HCT116 (cell line): ENCODE results near the gene CARD9. TPM values are rescaled to one million over a fixed set of nuclear protein-coding genes. Genes with fewer than 3 reads are reported as not detected.

Experiments used
- ATAC-seq: fragments of 200-7000 bp; cut with Tn5 transposase; 2 replicates; pipeline ENCODE4 v1.9.1; 2020; ENCODE audit warnings: mild to moderate bottlenecking, moderate library complexity
- BruUV-seq: library from RNA; stranded (reverse); fragments of 400-500 nt; replicated peaks from 2 replicates; lab custom pipeline; 2021; lab: Mats Ljungman, UMichigan
- CTCF ChIA-PET: fragments of 300-600 bp; sonication (Branson Sonifier 250); formaldehyde crosslinking; loops from one replicate; lab custom pipeline; 2021; ENCODE audit warnings: antibody characterized with exemption; lab: Charles Lee
- POLR2A ChIA-PET: fragments of 300-600, 350-600 bp; sonication (Branson Sonifier 250); formaldehyde crosslinking; loops from one replicate; lab custom pipeline; 2021; ENCODE audit warnings: antibody characterized with exemption; lab: Charles Lee
- RAD21 ChIA-PET, 2 experiments: fragments of 300-600 bp; sonication (Branson Sonifier 250); formaldehyde crosslinking; loops; one replicate each; lab custom pipeline; 2023; ENCODE audit warnings: low total read pairs in 2 of 2; ENCODE audit not compliant: uncharacterized antibody in 2 of 2, unreplicated experiment in 2 of 2, low non-redundant PET in 1 of 2; lab: Charles Lee
- DNase-seq: peaks from one replicate; pipeline ENCODE4 v3.0.0-alpha.2; 2010; ENCODE audit warnings: low read depth, low spot score
- H2AFZ ChIP-seq: fragments of 200-600 bp; shearing (Covaris generic), sonication (generic); 2 replicates; pipeline ENCODE4 v1.6.1; 2017; ENCODE audit warnings: low read depth, mixed run types, mixed read lengths, antibody characterized with exemption, low read length; ENCODE audit not compliant: poor library complexity, severe bottlenecking
- H3K27ac ChIP-seq: 2 replicates; pipeline ENCODE4 v1.5.1; 2012; ENCODE audit warnings: low read depth, low read length
- H3K27me3 ChIP-seq: fragments of 200-600 bp; sonication (generic); 2 replicates; pipeline ENCODE4 v1.6.1; 2016; ENCODE audit warnings: mixed run types, low read length, mixed read lengths; ENCODE audit not compliant: insufficient read depth
- H3K36me3 ChIP-seq, 2 experiments: fragments of 200-500 bp in 1 of 2; fragments of 200-600 bp in 1 of 2; sonication (Bioruptor generic) in 1 of 2; sonication (generic) in 1 of 2; 2 replicates each; pipeline versions ENCODE4 v1.5.1 to v1.6.1; 2014 to 2016; ENCODE audit warnings: low read length in 2 of 2, inconsistent platforms in 1 of 2, mixed read lengths in 1 of 2, mixed run types in 1 of 2; ENCODE audit not compliant: insufficient read depth in 2 of 2, control insufficient read depth in 1 of 2
- H3K4me1 ChIP-seq, 2 experiments: fragments of 200-600 bp in 1 of 2; sonication (generic) in 1 of 2; 2 replicates each; pipeline versions ENCODE4 v1.5.1 to v1.6.1; 2012 to 2017; ENCODE audit warnings: low read length in 2 of 2, inconsistent platforms in 1 of 2, mild to moderate bottlenecking in 1 of 2, mixed read lengths in 1 of 2, mixed run types in 1 of 2, moderate library complexity in 1 of 2; ENCODE audit not compliant: insufficient read depth in 2 of 2, control insufficient read depth in 1 of 2
- H3K4me2 ChIP-seq: fragments of 200-600 bp; sonication (generic); 2 replicates; pipeline ENCODE4 v1.6.1; 2017; ENCODE audit warnings: mixed run types, low read length, mixed read lengths
- H3K4me3 ChIP-seq, 2 experiments: fragments of 200-600 bp in 1 of 2; sonication (generic) in 1 of 2; replicated peaks in 1 of 2; 2 replicates each; pipeline ENCODE4 v1.5.1; 2011 to 2016; ENCODE audit warnings: low read length in 2 of 2, control low read depth in 1 of 2, low read depth in 1 of 2, mild to moderate bottlenecking in 1 of 2, mixed read lengths in 1 of 2, mixed run types in 1 of 2
- H3K79me2 ChIP-seq: fragments of 200-600 bp; sonication (generic); 2 replicates; pipeline ENCODE4 v1.6.1; 2017; ENCODE audit warnings: mild to moderate bottlenecking, mixed run types, low read length, moderate library complexity, mixed read lengths; ENCODE audit not compliant: insufficient read depth
- H3K9ac ChIP-seq: fragments of 200-600 bp; sonication (generic); 2 replicates; pipeline ENCODE4 v1.6.1; 2016; ENCODE audit warnings: low read length, mixed read lengths
- H3K9me2 ChIP-seq: fragments of 200-600 bp; sonication (generic), shearing (Covaris generic); 2 replicates; pipeline ENCODE4 v1.6.1; 2017; ENCODE audit warnings: mixed run types, mild to moderate bottlenecking, moderate library complexity; ENCODE audit not compliant: insufficient read depth
- H3K9me3 ChIP-seq, 2 experiments: fragments of 200-500 bp in 1 of 2; fragments of 200-600 bp in 1 of 2; sonication (Bioruptor generic) in 1 of 2; sonication (generic) in 1 of 2; 2 replicates each; pipeline ENCODE4 v1.6.1; 2014 to 2017; ENCODE audit warnings: low read length in 2 of 2, mixed read lengths in 2 of 2, inconsistent platforms in 1 of 2, low read depth in 1 of 2, mild to moderate bottlenecking in 1 of 2, mixed run types in 1 of 2, moderate library complexity in 1 of 2; ENCODE audit not compliant: control insufficient read depth in 1 of 2, insufficient read depth in 1 of 2
- H4K20me1 ChIP-seq: fragments of 200-600 bp; sonication (generic), shearing (Covaris generic); 2 replicates; pipeline ENCODE4 v1.6.1; 2017; ENCODE audit warnings: mixed run types, mild to moderate bottlenecking, moderate library complexity; ENCODE audit not compliant: insufficient read depth
- ATF3 ChIP-seq: IDR thresholded peaks from 2 replicates; pipeline ENCODE4 v1.6.1; 2012
- CBX3 ChIP-seq: IDR thresholded peaks from 2 replicates; pipeline ENCODE4 v1.6.1; 2012; ENCODE audit warnings: low read depth
- EGR1 ChIP-seq: IDR thresholded peaks from 2 replicates; pipeline ENCODE4 v1.6.1; 2012; ENCODE audit warnings: low read depth
- EZH2 ChIP-seq: fragments of 200-600 bp; sonication (generic); IDR thresholded peaks from 2 replicates; pipeline ENCODE4 v1.6.1; 2017; ENCODE audit warnings: antibody characterized with exemption, mixed run types
- EZH2phosphoT487 ChIP-seq: fragments of 200-600 bp; IDR thresholded peaks from 2 replicates; pipeline ENCODE4 v1.6.1; 2018; ENCODE audit warnings: antibody characterized with exemption, borderline replicate concordance
- FOSL1 ChIP-seq: IDR thresholded peaks from 2 replicates; pipeline ENCODE4 v1.6.1; 2012; ENCODE audit warnings: low read depth
- JUND ChIP-seq: IDR thresholded peaks from 2 replicates; pipeline ENCODE4 v1.6.1; 2012
- MAX ChIP-seq: IDR thresholded peaks from 2 replicates; pipeline ENCODE4 v1.6.1; 2012
- POLR2A ChIP-seq: IDR thresholded peaks from 2 replicates; pipeline ENCODE4 v1.7.0; 2011; ENCODE audit warnings: borderline replicate concordance; ENCODE audit not compliant: insufficient read depth, insufficient read length; ENCODE audit errors: extremely low read depth
- POLR2AphosphoS5 ChIP-seq: IDR thresholded peaks from 2 replicates; pipeline ENCODE4 v1.6.1; 2011; ENCODE audit warnings: mild to moderate bottlenecking, low read depth, low read length, moderate library complexity
- RAD21 ChIP-seq: IDR thresholded peaks from 2 replicates; pipeline ENCODE4 v1.6.1; 2012; ENCODE audit warnings: low read depth, mild to moderate bottlenecking
- REST ChIP-seq: IDR thresholded peaks from 2 replicates; pipeline ENCODE4 v1.6.1; 2012; ENCODE audit warnings: low read depth
- SP1 ChIP-seq: IDR thresholded peaks from 2 replicates; pipeline ENCODE4 v1.6.1; 2012; ENCODE audit warnings: low read depth
- SRF ChIP-seq: IDR thresholded peaks from 2 replicates; pipeline ENCODE4 v1.6.1; 2012; ENCODE audit warnings: low read depth
- TCF7L2 ChIP-seq: IDR thresholded peaks from 2 replicates; pipeline ENCODE4 v1.7.0; 2011; ENCODE audit warnings: borderline replicate concordance, inconsistent platforms; ENCODE audit not compliant: insufficient read depth, insufficient read length; ENCODE audit errors: extremely low read depth
- YY1 ChIP-seq: IDR thresholded peaks from 2 replicates; pipeline ENCODE4 v1.6.1; 2011; ENCODE audit warnings: low read length, low read depth, moderate library complexity, mild to moderate bottlenecking; ENCODE audit not compliant: insufficient replicate concordance; ENCODE audit errors: extremely low read depth
- ZBTB33 ChIP-seq: IDR thresholded peaks from 2 replicates; pipeline ENCODE4 v1.6.1; 2011; ENCODE audit warnings: mild to moderate bottlenecking, low read length, moderate library complexity; ENCODE audit not compliant: insufficient replicate concordance; ENCODE audit errors: extremely low read depth
- ZFX ChIP-seq: fragments of 450-650 bp; IDR thresholded peaks from 2 replicates; pipeline ENCODE4 v1.6.1; 2017
- ZNF274 ChIP-seq: fragments of 200-500 bp; sonication (Bioruptor generic); IDR thresholded peaks from 2 replicates; pipeline ENCODE4 v1.6.1; 2014; ENCODE audit warnings: mild to moderate bottlenecking, low read depth, low read length, inconsistent platforms
- intact Hi-C: fragments of 100-400 bp; cut with micrococcal nuclease; formaldehyde crosslinking; loops from 2 replicates; pipeline ENCODE4 v1.10.0; 2022
- total RNA-seq: library from RNA; stranded (reverse); gene quantifications from one replicate; pipeline ENCODE4 v1.2.1, GENCODE V29; 2021; ENCODE audit not compliant: unreplicated experiment

The CARD9 gene
- total RNA-seq, 1 experiment from 2014 or later: 1.2 TPM

GRCh38 chr9:136392538-136393449 is 19.3 kb upstream of the CARD9 start:
- Histone ChIP-seq H3K4me3 (no peak overlapping the region), H3K36me3 (peaks cover 55 to 64% of the 10 kb centered on the region in 2 experiments), H3K9me2 (no peaks in the 10 kb centered on the region), H3K4me2 (no peak overlapping the region), H3K27me3 (no peaks in the 10 kb centered on the region), H3K4me1 (no peaks in the 10 kb centered on the region), H2AFZ (no peak overlapping the region), H4K20me1 (no peaks in the 10 kb centered on the region), H3K27ac (no peak overlapping the region), H3K79me2 (peaks cover 39% of the 10 kb centered on the region), H3K9ac (no peak overlapping the region), H3K9me3 (no peaks in the 10 kb centered on the region)
- TF ChIP-seq RAD21: no peak
- TF ChIP-seq TCF7L2: no peak
- TF ChIP-seq ZFX: no peak
- TF ChIP-seq SP1: no peak
- TF ChIP-seq FOSL1: no peak
- no peak for TF ChIP-seq CBX3
- TF ChIP-seq POLR2AphosphoS5: no peak
- TF ChIP-seq EZH2phosphoT487: no peak
- no peak for TF ChIP-seq REST
- TF ChIP-seq ZNF274: no peak
- TF ChIP-seq ATF3: no peak
- no peak for TF ChIP-seq EGR1
- TF ChIP-seq POLR2A: no peak
- no peak for TF ChIP-seq JUND
- no peak for TF ChIP-seq SRF
- TF ChIP-seq MAX: no peak
- no peak for TF ChIP-seq YY1
- TF ChIP-seq ZBTB33: no peak
- TF ChIP-seq EZH2: no peak
- intact Hi-C loops: no loop called here
- no peak for DNase-seq
- ChIA-PET POLR2A (no interaction called here), CTCF (no interaction called here), RAD21 (no interaction called here)
- BruUV-seq: no TSS peak
- no peak for ATAC-seq
